ENCODE measurements around the gene TMEM198. TPM values are rescaled to one million over a fixed set of nuclear protein-coding genes. Genes with fewer than 3 reads are reported as not detected.

TMEM198 gene
- total RNA-seq, 2 experiments from 2014 or later, result 0.44 to 0.69 TPM

- POLR2A ChIA-PET, result no interaction called here
- no peak overlapping the region for H3K27ac Mint-ChIP-seq
- no peak for DNase-seq
Observed at GRCh38 chr2:219511547-219512325, 32.1 kb upstream of the TMEM198 start.

DNA sequence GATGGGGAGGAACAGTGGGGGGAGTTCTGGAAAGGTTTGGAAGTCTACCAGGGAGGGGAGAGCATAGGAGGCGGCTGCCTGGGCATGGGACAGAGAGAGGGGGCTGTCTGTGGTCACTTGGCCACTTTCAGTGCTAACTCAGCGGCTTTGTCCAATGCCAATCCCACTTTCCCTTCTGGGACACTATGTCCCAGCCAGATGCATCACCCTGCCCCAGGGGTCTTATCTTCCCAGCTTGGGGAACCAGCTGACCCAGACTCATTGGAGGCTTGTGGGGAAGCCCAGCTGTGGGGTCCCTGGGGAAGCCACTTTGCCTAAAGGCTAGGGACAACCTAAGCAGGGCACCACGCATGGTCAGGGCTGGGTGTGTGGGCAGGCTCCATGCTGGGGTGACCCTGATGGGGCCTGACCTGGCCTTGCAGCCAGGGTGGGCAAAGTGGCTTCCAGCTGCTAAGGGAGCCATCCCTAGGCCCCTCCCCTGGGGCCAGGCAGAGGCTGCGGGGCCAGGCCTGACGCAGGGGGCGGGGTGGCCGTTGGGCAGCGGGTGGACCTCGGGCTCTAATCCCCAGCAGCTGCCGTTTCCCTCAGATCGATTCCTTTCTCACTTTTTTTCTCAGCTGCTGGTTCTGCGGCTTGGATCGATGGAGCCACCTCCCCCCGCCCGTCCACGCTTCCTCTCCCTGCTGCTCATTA is 31.2 kb upstream of the TMEM198 start:
- CTCF ChIA-PET, result interaction anchor here (0.8 to 6.2 kb wide), 4 partner anchors 9 to 36 kb away, joined by 3 to 58 read pairs (median 7); partner anchors contain the start of gene GMPPA
- Mint-ChIP-seq H3K27ac (no peak overlapping the region), H3K4me1 (peaks cover 11% of the 10 kb centered on the region), H3K4me3 (no peak overlapping the region), H3K27me3 (peaks cover 76% of the 10 kb centered on the region), H3K9me3 (no peaks in the 10 kb centered on the region), H3K36me3 (ENCODE audit: low read depth) (no peaks in the 10 kb centered on the region)
- POLR2A ChIA-PET, result no interaction called here
- no peak for DNase-seq

More at GRCh38 chr2:219511547-219512325, 32.1 kb upstream of the TMEM198 start:
- CTCF ChIA-PET, result interaction anchor here (0.6 to 6.2 kb wide), 5 partner anchors 10 to 438 kb away, joined by 3 to 58 read pairs (median 5); partner anchors contain the start of gene GMPPA
- no peak overlapping the region for H3K4me3 Mint-ChIP-seq
- H3K9me3 Mint-ChIP-seq, result no peaks in the 10 kb centered on the region
- peaks cover 11% of the 10 kb centered on the region for H3K4me1 Mint-ChIP-seq
- H3K36me3 Mint-ChIP-seq (ENCODE audit: low read depth), result no peaks in the 10 kb centered on the region
- peaks cover 66% of the 10 kb centered on the region for H3K27me3 Mint-ChIP-seq

DNA sequence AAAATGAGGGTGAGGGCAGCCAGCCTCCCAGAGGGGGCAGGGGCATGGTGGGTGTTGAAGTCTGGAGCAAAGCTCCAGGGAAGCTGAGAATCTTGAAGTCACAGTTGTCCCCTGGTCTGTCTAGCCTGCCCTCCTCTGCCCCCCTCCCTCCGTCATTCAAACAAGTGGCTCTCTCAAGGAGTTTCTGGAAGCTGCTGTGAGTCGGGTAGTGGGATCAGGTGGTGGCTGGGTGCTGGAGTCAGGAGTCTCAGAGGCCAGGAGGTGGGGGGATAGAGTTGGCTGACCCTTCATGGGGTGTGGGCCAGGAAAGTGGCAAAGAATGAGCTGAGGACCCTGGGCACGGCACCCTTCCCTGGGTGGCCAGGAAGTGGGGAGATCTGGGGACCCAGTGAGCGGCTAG is 30.0 kb upstream of the TMEM198 start:
- Mint-ChIP-seq H3K27me3 (peaks cover 80% of the 10 kb centered on the region), H3K4me3 (no peak overlapping the region), H3K9me3 (no peaks in the 10 kb centered on the region), H3K4me1 (peaks cover 11% of the 10 kb centered on the region), H3K36me3 (ENCODE audit: low read depth) (no peaks in the 10 kb centered on the region), H3K27ac (no peak overlapping the region)
- POLR2A ChIA-PET, result no interaction called here
- DNase-seq, result no peak
- CTCF ChIA-PET, result interaction anchor here (1.0 kb wide), 1 partner anchor 37 kb away, joined by 3 read pairs; no protein-coding TSS in a partner anchor

GRCh38 chr2:219514196-219514761 is 29.5 kb upstream of the TMEM198 start, which contains the start of gene ASIC4:
TSS of gene ASIC4 (plus strand) at chr2:219514482. CDS start at chr2:219514725, 243 bp downstream.
- Mint-ChIP-seq H3K4me1 (peaks cover 11% of the 10 kb centered on the region), H3K9me3 (no peaks in the 10 kb centered on the region), H3K27me3 (peaks cover 81% of the 10 kb centered on the region), H3K4me3 (no peak within 1 kb of the TSS), H3K27ac (no peak within 1 kb of the TSS), H3K36me3 (ENCODE audit: low read depth) (no peaks in the 10 kb centered on the region)
- CTCF ChIA-PET, result interaction anchor here (1.0 to 1.1 kb wide), 2 partner anchors 15 to 19 kb away, joined by 3 to 5 read pairs; no protein-coding TSS in a partner anchor
- no peak for DNase-seq
- POLR2A ChIA-PET, result no interaction called here

DNA sequence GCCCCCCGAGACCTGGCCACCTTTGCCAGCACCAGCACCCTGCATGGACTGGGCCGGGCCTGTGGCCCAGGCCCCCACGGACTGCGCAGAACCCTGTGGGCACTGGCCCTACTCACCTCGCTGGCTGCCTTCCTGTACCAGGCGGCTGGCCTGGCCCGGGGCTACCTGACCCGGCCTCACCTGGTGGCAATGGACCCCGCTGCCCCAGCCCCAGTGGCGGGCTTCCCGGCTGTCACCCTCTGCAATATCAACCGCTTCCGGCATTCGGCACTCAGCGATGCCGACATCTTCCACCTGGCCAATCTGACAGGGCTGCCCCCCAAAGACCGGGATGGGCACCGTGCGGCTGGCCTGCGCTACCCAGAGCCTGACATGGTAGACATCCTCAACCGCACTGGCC is 29.0 kb upstream of the TMEM198 start:
- Mint-ChIP-seq H3K4me1 (peaks cover 7% of the 10 kb centered on the region), H3K27ac (no peak overlapping the region), H3K36me3 (ENCODE audit: low read depth) (no peaks in the 10 kb centered on the region), H3K27me3 (peaks cover 78% of the 10 kb centered on the region), H3K4me3 (no peak overlapping the region), H3K9me3 (no peaks in the 10 kb centered on the region)
- DNase-seq, result no peak
- POLR2A ChIA-PET, result no interaction called here
- CTCF ChIA-PET, result interaction anchor here (1.0 to 1.1 kb wide), 2 partner anchors 15 to 20 kb away, joined by 3 to 5 read pairs; no protein-coding TSS in a partner anchor

- ChIA-PET CTCF (interaction anchor here (1.1 to 1.9 kb wide), 3 partner anchors 10 to 25 kb away, joined by 4 to 5 read pairs (median 5); no protein-coding TSS in a partner anchor), POLR2A (no interaction called here)
- Mint-ChIP-seq H3K4me3 (no peak overlapping the region), H3K9me3 (no peaks in the 10 kb centered on the region), H3K27ac (no peak overlapping the region), H3K4me1 (peaks cover 1% of the 10 kb centered on the region), H3K27me3 (peaks cover 75% of the 10 kb centered on the region), H3K36me3 (ENCODE audit: low read depth) (no peaks in the 10 kb centered on the region)
- no peak for DNase-seq
Observed at GRCh38 chr2:219515874-219516629, 27.8 kb upstream of the TMEM198 start.

GRCh38 chr2:219516888-219517287 is 26.9 kb upstream of the TMEM198 start:
- Mint-ChIP-seq H3K36me3 (ENCODE audit: low read depth) (no peaks in the 10 kb centered on the region), H3K4me1 (peaks cover 4% of the 10 kb centered on the region), H3K4me3 (no peak overlapping the region), H3K27me3 (peaks cover 77% of the 10 kb centered on the region), H3K27ac (no peak overlapping the region), H3K9me3 (no peaks in the 10 kb centered on the region)
- POLR2A ChIA-PET, result no interaction called here
- CTCF ChIA-PET, result interaction anchor here (0.8 to 1.9 kb wide), 3 partner anchors 9 to 104 kb away, joined by 3 to 5 read pairs (median 3); a partner anchor contains a TSS
- DNase-seq, result no peak

- ChIA-PET POLR2A (no interaction called here), CTCF (interaction anchor here (0.7 to 2.0 kb wide), 7 partner anchors 10 to 186 kb away, joined by 3 to 7 read pairs (median 3); partner anchors contain the start of genes RESP18 and SPEG)
- H3K4me1 Mint-ChIP-seq, result peaks cover 4% of the 10 kb centered on the region
- DNase-seq, result no peak
- H3K4me3 Mint-ChIP-seq, result no peak overlapping the region
- H3K27ac Mint-ChIP-seq, result no peak overlapping the region
- H3K9me3 Mint-ChIP-seq, result no peaks in the 10 kb centered on the region
- H3K36me3 Mint-ChIP-seq (ENCODE audit: low read depth), result no peaks in the 10 kb centered on the region
- peaks cover 71% of the 10 kb centered on the region for H3K27me3 Mint-ChIP-seq
Observed at GRCh38 chr2:219517954-219518778, 25.7 kb upstream of the TMEM198 start.

GRCh38 chr2:219519526-219519916 is 24.3 kb upstream of the TMEM198 start:
- POLR2A ChIA-PET, result interaction anchor here (0.6 kb wide), 1 partner anchor 85 kb away, joined by 3 read pairs; the partner anchor contains the start of gene SPEG
- peaks cover 3% of the 10 kb centered on the region for H3K4me1 Mint-ChIP-seq
- H3K4me3 Mint-ChIP-seq, result no peak overlapping the region
- no peaks in the 10 kb centered on the region for H3K36me3 Mint-ChIP-seq (ENCODE audit: low read depth)
- H3K9me3 Mint-ChIP-seq, result no peaks in the 10 kb centered on the region
- H3K27ac Mint-ChIP-seq, result no peak overlapping the region
- CTCF ChIA-PET, result interaction anchor here (1.3 to 2.0 kb wide), 3 partner anchors 10 to 23 kb away, joined by 3 to 8 read pairs (median 5); no protein-coding TSS in a partner anchor
- peaks cover 71% of the 10 kb centered on the region for H3K27me3 Mint-ChIP-seq
- DNase-seq, result no peak

DNA sequence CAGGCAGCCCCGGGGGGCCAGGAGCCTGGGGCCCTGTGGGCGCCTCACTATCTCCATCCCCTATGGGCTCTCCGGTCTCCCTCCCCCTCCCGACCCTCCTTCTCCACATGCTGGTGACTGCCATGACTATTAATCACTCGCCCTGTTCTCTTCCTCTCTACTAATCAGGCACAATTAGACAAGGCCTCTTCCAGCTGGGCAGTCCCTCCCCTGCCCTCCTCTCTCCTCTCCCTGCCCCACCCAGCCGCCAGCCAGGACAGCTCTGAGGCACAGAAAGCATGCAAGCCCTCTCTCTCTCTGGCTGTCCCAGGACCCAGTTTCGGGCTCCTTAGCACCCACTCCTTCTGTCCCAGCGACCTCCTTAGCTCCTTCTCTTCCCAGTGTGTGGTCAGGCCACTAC is 23.7 kb upstream of the TMEM198 start:
- POLR2A ChIA-PET, result no interaction called here
- no peaks in the 10 kb centered on the region for H3K36me3 Mint-ChIP-seq (ENCODE audit: low read depth)
- H3K27me3 Mint-ChIP-seq, result peaks cover 74% of the 10 kb centered on the region

GRCh38 chr2:219521066-219521880 is 22.6 kb upstream of the TMEM198 start:
- peaks cover 76% of the 10 kb centered on the region for H3K27me3 Mint-ChIP-seq
- DNase-seq, result no peak
- H3K4me3 Mint-ChIP-seq, result no peak overlapping the region
- H3K27ac Mint-ChIP-seq, result no peak overlapping the region
- H3K9me3 Mint-ChIP-seq, result no peaks in the 10 kb centered on the region
- H3K36me3 Mint-ChIP-seq (ENCODE audit: low read depth), result no peaks in the 10 kb centered on the region
- POLR2A ChIA-PET, result no interaction called here
- peaks cover 3% of the 10 kb centered on the region for H3K4me1 Mint-ChIP-seq
- CTCF ChIA-PET, result interaction anchor here (1.0 to 2.3 kb wide), 4 partner anchors 9 to 26 kb away, joined by 3 to 8 read pairs (median 6); a partner anchor contains a TSS

More for the DNA sequence above, 23.7 kb upstream of the TMEM198 start:
- Mint-ChIP-seq H3K9me3 (no peaks in the 10 kb centered on the region), H3K27ac (no peak overlapping the region), H3K4me3 (no peak overlapping the region), H3K4me1 (peaks cover 3% of the 10 kb centered on the region)
- CTCF ChIA-PET, result interaction anchor here (1.0 to 2.3 kb wide), 4 partner anchors 10 to 25 kb away, joined by 3 to 8 read pairs (median 6); a partner anchor contains a TSS
- no peak for DNase-seq

Data from activated CD4-positive, alpha-beta T cell treated with anti-CD3 and anti-CD28 coated beads, Interleukin-2, amount 10 ng/mL, durations not matched to agents 7 days and 5 days (primary cell).